ENCODE results near the gene RHOV.

GRCh38 chr15:40902605-40903561 is 28.8 kb upstream of the RHOV start:
- TF ChIP-seq POLR2A (IDR thresholded peaks at IDR 0.05; ENCODE audit: low read length) = no peak
- no peak for TF ChIP-seq GATA1 (IDR thresholded peaks at IDR 0.05; ENCODE audit: low read depth, low read length)
